NCI-H460 (cell line): ENCODE data around the gene FRS2. TPM values are rescaled to one million over a fixed set of nuclear protein-coding genes. Genes with fewer than 3 reads are reported as not detected.
"Not testable (repeated sequence)": the region's sequence is repeated elsewhere in the genome, so short reads cannot be mapped to it uniquely, and the experiment has no call there.

ENCODE experiments used
- DNase-seq: peaks from one replicate; pipeline ENCODE4 v3.0.0-alpha.2; 2016; ENCODE audit warnings: low read depth; ENCODE audit errors: extremely low read depth
- polyA plus RNA-seq: library from polyadenylated mRNA; depleted of rRNA; stranded (reverse); fragments of >200 nt; gene quantifications from 2 replicates; pipeline ENCODE4 v1.2.3, GENCODE V29; 2014; cell fraction: nucleus; rRNA removed
- total RNA-seq: library from RNA; depleted of rRNA; stranded (reverse); fragments of >200 nt; shearing (Covaris generic); gene quantifications from 2 replicates; pipeline ENCODE4 v1.2.3, GENCODE V29; 2014; rRNA removed

The FRS2 gene
- total RNA-seq, result 26.5 and 26.7 TPM in 2 replicates
- 5.2 and 20.7 TPM in 2 replicates for polyA plus RNA-seq

GRCh38 chr12:69470189-69471075, at the start of gene FRS2:
Gene FRS2, plus strand, starts transcription at chr12:69470388. Its CDS starts 98,643 bp downstream, at chr12:69569031.
- DNase-seq, result peak; percentile 86

GRCh38 chr12:69421548-69421947, 48.6 kb upstream of the FRS2 start:
- DNase-seq, result no peak

- no peak for DNase-seq
Measured at GRCh38 chr12:69423037-69423905, 46.9 kb upstream of the FRS2 start.

GRCh38 chr12:69425417-69425816, 44.8 kb upstream of the FRS2 start:
- no peak for DNase-seq

- no peak for DNase-seq
Measured at GRCh38 chr12:69428351-69429073, 41.7 kb upstream of the FRS2 start.

- DNase-seq, result no peak
Measured at GRCh38 chr12:69430942-69431590, 39.1 kb upstream of the FRS2 start.

GRCh38 chr12:69431591-69432222, 38.5 kb upstream of the FRS2 start:
- no peak for DNase-seq

- DNase-seq, result no peak
Measured at GRCh38 chr12:69433653-69434052, 36.5 kb upstream of the FRS2 start.

- no peak for DNase-seq
Measured at GRCh38 chr12:69435644-69436043, 34.5 kb upstream of the FRS2 start.

- DNase-seq, result no peak
Measured at GRCh38 chr12:69437073-69437472, 33.1 kb upstream of the FRS2 start.

- DNase-seq, result no peak
Measured at GRCh38 chr12:69438539-69438938, 31.6 kb upstream of the FRS2 start.

- no peak for DNase-seq
Measured at GRCh38 chr12:69440016-69440415, 30.2 kb upstream of the FRS2 start.

GRCh38 chr12:69440886-69441285, 29.3 kb upstream of the FRS2 start:
- no peak for DNase-seq

- no peak for DNase-seq
Measured at GRCh38 chr12:69442894-69443293, 27.3 kb upstream of the FRS2 start.

GRCh38 chr12:69443916-69444315, 26.3 kb upstream of the FRS2 start:
- no peak for DNase-seq

GRCh38 chr12:69447892-69448291, 22.3 kb upstream of the FRS2 start:
- DNase-seq, result no peak

GRCh38 chr12:69452598-69453132, 17.5 kb upstream of the FRS2 start:
- DNase-seq, result not testable (repeated sequence)

- DNase-seq, result no peak
Measured at GRCh38 chr12:69456239-69456638, 13.9 kb upstream of the FRS2 start.

GRCh38 chr12:69457433-69457832, 12.8 kb upstream of the FRS2 start:
- DNase-seq, result no peak
